ENCODE results near the gene DYSF.

Gene DYSF

DNA sequence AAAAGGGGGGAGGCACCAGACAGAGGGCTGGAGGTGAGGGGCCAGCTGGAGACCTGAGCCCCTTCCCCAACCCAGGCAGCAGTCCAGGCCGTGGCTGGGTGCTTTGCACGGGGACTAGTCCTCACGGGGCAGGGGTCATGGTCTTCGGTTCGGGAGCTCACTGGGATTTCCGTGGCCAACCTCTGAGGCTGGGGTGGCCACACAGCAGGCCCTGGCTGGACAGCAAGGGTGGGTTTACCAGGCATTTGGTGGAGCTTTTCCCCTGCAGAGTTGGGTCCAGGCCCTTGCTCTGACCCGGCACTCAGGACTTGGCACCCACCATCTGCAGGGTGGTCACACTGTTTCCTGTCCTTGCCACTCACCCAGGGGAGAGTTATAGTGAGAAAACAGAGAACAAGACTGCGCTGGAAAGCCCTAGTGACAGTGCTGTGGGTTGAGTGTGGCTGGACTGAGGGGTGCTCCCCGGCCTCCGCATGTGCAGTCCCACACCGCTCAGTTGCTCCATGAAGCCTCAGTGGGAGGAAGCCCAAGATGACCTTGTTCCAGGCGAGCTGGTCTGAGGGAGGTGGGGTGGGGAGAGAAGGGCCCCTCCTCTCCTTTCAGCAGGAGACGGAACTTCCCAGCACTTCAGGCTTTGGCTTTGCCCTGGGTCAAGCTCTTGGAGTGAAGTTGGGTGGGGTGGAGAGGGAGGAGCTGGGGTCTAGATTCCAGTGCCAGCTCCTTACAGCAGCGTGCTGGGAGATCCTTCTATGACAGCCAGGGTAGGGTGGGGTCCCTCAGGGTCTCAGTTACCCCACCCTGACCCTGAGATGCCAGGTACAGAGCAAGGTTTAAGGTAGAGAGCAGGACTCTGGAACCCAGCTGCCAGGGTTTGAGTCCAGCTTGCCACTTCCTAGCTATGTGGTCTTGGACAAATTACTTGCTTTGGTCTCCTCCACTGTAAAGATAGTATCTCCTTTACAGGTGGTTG is 219.8 kb downstream of the DYSF start:
- DNase-seq (ENCODE audit: low spot score): no peak

DNA sequence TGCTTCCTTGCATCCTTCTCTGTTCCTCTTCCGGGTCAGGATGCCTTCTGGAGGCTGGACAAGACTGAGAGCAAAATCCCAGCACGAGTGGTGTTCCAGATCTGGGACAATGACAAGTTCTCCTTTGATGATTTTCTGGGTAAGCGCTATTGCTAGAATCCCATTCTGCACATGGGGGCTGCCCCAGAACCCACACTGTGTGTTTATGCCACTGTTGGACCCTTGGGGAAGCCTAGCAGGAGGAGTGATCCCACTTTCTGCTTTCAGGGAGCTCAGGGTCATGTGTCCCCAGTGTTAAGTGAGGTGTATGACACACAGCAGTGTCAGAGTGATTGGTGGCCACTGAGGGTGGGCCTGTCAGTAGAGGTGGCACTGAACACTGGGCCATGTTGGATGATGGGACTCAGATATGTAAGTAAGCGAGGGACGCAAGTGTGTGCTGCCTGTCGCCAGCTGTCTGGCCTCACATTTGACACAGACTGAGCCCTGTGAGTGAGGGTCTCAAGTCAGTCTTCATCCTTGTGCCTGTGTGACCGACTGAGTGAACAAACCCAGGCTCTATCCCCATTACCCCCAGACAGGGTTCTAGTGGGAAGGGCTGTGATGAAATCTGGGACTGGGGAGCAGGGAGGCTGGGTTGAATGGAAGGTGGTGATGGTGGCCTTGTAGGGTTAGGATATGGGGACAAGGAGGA is 220.9 kb downstream of the DYSF start:
- no peak for DNase-seq (ENCODE audit: low spot score)

DNA sequence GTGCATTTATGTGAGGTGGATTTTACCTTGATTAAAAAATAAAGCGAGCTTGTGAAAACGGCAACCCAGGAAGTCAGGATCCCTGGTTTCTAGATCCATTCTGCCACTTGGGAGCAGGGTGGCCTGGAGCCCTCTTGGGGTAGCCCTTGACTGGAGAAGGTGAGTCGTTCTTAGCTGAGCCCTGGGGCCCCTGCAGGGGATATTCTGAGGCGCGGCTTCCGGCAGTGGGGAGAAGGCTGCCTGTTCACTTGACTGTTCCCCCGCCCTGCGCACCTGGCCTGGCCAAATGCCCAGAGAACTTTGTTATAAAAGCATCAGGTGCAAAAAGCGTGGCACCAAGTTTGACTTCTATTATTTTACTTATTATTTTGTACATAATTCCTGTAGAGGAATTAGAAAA is 221.9 kb downstream of the DYSF start:
- DNase-seq (ENCODE audit: low spot score): no peak

DNA sequence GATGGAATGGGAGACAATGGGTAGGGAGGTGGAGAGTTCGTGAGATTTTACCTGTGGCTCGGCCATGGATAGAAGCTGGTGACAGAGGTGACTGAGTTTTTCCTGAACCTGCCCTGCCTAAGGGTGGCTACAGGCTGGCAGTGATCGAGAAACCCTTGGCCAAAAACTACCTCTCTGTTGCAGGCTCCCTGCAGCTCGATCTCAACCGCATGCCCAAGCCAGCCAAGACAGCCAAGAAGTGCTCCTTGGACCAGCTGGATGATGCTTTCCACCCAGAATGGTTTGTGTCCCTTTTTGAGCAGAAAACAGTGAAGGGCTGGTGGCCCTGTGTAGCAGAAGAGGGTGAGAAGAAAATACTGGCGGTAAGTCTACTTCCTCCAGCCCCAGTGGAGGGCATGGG is 225.5 kb downstream of the DYSF start:
- DNase-seq (ENCODE audit: low spot score): no peak

DNA sequence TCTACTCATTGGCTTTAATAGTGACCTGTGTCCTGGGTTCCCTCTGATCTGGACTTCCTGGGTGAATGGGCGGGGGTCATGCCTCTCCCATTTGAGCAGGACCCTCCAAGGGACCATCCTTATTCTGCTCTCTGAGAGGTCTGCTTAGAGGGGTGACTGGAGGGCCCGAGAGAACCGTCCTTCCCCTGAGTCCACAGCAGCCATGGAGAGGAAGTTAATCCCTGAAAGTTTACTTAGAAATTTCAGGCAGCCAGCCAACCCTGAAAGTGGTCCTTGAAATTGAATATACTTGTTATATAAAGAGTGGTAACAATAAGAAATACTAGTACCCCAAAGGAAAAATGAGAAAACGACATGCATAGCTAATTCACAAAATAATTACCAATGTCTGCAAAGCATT is 226.1 kb downstream of the DYSF start:
- no peak for DNase-seq (ENCODE audit: low spot score)

DNA sequence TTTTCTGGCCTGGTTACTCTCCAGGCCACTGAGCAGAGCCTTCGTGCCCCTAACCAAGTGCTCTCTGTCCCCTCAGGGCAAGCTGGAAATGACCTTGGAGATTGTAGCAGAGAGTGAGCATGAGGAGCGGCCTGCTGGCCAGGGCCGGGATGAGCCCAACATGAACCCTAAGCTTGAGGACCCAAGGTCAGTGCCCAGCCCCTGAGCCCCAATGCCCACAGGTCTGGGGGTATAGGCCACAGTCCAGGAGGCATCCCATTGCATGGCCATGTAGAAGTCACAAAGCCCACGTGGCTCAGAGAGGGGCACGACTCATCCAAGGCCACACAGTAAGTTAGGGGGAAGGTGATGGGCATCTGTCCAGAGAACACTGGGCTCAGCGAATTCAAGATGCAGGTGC is 227.6 kb downstream of the DYSF start:
- no peak for DNase-seq (ENCODE audit: low spot score)

DNA sequence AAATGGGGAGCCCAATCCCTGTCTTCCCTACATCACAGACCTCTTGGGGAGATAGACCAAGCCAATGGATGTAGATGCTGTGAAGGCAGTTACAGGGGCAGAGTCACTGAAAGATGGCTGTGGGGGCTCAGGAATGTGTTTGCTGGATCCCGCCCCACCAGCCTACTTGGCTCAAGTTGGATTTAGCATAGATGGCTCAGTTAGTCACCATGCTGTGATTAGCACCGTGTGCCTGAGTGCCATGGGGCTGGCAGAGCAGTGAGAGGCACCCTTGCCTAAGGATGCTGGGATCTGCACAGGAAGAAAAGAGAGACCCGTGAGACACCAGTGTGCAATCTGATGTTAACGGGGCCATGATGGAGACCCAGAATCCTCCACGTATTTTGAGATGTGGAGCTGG is 228.3 kb downstream of the DYSF start:
- no peak for DNase-seq (ENCODE audit: low spot score)

DNA sequence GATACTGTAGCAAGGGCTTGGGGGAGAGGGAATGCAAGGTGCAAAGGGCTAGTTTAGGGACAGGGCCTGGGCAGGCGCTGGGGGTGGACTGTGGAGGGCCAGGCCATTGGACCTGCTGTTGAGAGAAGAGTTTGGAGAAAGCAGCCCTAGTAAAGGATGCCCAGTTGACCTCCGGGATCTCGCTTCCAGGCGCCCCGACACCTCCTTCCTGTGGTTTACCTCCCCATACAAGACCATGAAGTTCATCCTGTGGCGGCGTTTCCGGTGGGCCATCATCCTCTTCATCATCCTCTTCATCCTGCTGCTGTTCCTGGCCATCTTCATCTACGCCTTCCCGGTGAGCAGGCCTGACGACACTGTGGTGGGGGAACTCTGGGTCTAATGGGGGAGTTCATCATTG is 229.0 kb downstream of the DYSF start:
- no peak for DNase-seq (ENCODE audit: low spot score)

DNA sequence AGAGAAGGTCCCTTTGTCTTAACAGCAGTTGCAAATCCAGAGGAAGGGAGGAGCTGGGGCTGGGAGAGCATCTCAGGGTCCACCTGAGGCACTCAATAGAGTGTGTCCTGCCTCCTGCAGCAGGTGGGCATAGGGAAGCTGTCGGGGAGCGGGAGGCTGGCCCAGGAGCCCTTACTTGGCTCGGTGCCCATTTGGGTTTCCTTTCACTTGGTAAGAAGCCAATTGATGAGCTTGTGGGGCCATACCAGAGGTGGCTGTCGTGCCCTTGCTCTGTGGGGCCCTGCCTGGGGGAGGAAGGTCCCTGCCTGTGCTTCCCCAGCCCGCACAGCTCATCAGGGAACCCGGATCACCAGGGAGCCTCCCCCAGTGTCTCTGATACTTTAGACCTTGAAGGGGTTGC is 229.7 kb downstream of the DYSF start:
- no peak for DNase-seq (ENCODE audit: low spot score)

DNA sequence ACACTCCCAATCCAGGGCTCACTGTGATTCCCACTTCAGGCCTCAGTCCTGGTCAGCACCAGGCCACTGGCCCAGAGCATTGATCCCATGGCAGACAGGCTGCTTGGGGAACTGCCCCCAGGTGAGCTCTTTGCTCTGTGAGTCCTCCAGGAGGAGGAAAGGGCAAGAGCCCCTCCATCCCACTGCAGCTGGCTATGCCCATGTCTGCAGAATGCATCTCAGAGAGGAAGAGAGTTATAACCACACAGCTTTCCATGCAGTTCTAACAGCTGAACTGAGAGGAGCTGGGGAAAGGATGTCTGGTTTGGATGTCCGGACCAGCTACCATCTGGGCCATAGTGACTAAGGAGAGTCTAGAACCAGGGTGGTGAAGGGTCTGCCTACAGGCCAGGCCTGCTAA is 230.3 kb downstream of the DYSF start:
- no peak for DNase-seq (ENCODE audit: low spot score)

DNA sequence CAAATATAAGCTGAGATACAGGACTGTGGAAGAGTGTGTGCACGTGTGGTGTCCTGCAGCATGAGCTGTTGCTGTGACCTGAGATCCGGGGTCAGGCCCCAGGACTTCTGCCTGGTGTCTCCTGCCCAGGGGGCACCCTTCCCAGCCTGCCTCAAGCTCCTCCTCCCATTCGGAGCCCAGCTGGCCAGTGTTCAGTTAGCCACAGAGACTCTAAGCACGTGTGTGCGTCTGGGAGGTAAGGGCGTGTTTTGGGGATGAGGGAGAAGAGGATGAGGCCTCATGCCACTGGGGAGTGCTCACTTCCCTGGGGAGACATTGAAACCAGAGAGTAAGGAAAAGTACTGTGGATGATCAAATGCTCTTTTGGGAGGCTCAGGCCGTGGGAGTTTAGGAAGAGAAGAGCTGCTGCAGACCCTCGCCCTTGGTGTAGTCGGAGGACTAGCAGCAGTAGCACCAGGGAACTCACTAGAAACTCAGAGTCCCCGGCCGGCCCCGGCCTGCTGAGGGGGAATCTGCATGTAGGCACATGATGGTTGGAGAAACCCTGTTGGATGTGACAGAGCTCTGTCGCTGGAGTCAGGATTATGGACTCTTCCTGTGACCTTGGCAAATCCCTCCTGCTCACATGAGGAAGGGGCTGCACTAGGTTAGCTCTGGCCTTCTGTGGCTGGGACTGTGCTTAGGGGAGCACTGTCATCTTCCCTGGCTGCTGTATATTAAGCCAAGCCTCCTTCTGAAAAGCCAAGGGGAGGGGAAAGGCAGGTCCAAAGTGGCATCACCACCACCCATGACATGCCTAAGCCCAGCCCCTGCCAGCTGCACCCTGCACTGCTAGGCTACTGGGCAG is 231.1 kb downstream of the DYSF start:
- DNase-seq (ENCODE audit: low spot score): no peak

DNA sequence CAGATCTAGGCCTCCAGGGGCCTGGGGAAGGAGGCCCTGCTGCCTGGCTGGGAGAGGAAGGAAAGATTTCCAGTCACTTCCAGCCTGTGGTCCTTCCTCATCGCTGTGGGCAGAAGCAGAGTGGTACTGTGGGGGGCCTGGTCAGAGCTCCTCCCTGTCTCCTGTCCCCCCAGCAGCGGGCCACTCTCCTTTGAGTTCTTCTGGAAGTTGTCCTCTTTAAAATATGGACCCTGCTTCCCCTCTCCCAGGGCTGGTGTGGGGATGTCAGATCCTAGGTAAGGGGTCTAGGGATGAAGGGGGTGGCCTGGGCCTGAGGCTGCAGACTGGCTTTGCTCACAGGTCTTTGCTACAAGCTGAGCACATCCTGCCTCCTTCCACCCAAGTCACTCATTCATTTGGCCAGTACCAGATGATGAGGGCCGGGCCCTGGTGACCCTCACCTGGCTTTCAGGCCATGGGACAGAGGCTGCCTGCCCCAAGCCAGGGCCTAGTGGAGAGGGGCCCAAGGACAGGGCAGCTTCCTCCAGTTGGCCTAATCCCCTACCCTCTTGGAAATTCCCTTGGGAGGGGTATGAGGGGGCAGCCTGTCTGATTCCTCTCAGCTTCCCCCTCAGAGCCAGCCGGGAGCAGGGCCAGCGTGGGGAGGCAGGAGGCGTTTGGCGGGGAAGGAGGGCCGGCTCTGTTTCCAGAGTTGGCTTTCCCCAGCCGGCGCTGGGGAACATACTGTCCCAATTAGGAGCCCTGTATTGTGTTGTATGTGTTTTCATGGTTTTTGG is 231.9 kb downstream of the DYSF start:
- DNase-seq (ENCODE audit: low spot score): no peak

DNA sequence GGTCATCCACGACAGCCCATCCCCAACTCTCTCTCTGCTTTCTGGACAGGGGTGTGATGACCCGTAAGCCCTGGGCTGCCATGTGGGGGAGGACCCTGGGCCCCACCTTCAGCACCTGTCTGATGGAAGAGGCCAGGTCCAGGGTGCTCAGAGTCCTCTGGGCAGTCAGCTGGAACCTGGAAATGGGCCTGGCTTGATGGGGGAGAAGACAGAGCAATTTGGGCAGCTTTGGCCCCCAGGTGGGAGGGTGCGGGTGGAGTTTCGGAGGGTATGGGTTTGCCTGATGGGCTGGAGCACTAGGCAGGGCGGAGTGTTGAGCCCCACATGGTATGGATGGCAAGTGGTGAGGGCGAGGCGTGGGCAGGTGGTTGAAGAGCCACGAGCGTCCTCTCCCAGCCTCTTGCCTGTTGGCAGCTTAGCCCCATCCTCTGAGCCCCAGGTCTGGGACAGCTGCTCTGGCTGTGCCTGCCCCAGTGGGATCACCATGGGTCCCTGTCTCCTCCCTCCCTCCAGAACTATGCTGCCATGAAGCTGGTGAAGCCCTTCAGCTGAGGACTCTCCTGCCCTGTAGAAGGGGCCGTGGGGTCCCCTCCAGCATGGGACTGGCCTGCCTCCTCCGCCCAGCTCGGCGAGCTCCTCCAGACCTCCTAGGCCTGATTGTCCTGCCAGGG is 232.7 kb downstream of the DYSF start:
- no peak for DNase-seq (ENCODE audit: low spot score)

DNA sequence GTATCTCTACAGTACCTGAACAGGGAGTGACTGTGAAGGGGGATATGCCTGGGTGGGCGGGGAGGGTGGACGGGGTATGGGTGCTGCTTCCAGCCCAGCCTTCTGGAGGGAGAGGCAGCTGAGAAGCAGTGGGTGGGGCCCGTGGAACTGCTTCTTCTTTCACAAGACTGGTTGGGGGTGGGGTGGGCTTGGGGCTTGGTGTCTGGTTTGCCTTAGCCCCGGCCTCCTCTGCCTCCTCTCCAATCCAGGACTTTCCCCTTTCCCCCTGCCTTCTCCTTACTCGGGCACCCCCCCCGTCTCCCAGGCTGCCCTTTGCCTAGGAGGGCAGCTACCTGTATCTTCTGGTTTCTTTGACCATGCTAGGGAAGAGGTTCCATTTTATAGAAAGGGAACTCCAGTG is 233.4 kb downstream of the DYSF start:
- DNase-seq (ENCODE audit: low spot score): no peak

DNA sequence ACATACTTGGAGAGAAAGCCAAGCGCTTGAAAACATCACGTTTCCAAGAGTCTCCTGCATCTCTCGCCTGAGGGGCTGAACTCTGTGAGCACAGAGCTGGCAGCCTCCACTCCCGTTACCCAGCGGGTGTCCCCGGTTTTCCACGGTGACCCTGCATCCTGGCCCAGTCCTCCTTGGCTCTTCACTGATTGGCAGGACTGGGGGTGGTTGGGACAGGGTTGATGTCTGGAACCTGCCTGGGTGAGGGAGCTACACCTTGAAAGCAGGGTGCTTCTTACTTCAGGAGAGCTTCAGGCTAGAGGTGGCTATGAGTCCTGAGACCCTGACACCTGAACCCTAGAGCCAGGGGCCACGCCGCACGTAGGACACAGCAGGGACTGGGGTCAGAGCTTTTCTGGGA is 234.1 kb downstream of the DYSF start:
- no peak for DNase-seq (ENCODE audit: low spot score)

DNA sequence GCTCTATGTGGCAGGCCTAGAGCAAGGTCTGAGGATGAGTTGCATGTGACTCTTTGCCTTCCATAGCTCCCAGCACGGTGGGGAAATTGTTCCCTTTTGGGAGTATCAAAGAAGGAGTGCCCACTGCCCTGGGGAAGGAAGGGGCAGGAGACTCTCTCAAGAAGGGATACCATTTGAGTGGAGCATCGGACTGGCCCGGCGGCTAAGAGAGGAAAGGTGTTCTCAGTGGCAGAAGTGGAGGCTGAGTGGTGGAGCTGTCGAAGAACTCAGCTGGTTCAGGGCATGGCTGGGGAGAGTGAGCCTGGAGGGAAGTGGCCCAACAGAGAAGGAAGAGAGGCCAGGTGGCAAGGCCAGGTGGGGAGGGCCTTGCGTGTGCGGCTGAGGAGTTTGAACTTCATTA is 235.2 kb downstream of the DYSF start:
- DNase-seq (ENCODE audit: low spot score): no peak

DNA sequence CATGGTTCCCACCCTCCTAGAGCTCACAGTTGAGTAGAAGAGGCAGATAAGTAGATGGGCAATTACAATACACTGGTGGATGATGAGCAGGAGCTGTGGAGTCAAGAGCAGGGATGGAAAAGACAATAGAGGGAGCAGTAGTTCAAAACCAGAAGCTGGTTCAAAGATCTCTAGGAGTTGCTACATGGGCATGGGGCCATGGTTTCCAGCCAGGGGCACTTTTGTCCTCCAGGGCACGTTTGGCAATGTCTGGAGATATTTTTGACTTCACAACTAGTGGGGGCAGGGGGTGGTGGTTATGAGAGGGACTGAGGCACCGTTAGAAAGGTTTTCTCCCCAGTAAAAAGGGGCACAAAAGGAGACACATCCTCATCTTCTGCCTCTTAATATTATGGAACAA is 236.0 kb downstream of the DYSF start:
- no peak for DNase-seq (ENCODE audit: low spot score)

DNA sequence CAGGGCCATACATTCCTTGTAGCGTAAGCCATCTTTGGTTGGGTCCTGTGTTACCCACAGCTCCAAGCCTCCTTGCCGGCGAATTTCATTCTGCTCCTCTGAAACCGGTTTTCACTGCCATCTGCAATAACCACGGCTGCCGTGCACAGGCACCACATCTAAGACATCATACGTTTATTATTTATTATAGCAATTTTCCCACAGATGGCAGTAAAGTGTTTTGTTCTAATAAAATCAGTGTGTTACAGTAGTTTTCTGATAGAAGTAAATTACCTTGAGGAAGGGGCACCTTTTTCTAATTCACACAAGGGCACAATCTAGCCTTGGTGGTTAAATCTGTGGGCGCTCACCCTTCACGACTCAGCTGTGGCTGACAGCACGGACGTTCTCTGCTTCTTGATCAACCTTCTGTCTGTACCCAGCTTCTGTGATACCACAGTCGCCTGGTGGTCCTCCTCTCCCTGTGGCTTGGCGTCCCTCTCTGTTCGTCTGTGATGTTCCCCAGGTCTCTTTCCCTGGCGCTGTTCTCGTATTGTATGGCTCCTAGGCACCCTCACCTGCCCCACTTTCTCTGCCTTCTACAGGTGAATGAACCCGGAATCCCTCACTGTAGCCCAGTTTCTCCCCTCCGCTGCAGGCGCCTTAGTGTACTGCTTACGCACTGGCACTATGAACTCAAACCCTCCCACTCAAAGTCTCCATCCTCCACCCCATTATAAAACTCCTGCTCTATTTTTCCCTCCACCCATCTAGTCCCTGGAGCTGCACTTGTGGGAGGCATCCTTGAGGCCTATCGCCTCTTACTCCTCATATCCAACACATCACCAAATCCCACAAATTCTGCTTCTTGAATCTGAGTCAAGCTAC is 236.8 kb downstream of the DYSF start:
- no peak for DNase-seq (ENCODE audit: low spot score)

DNA sequence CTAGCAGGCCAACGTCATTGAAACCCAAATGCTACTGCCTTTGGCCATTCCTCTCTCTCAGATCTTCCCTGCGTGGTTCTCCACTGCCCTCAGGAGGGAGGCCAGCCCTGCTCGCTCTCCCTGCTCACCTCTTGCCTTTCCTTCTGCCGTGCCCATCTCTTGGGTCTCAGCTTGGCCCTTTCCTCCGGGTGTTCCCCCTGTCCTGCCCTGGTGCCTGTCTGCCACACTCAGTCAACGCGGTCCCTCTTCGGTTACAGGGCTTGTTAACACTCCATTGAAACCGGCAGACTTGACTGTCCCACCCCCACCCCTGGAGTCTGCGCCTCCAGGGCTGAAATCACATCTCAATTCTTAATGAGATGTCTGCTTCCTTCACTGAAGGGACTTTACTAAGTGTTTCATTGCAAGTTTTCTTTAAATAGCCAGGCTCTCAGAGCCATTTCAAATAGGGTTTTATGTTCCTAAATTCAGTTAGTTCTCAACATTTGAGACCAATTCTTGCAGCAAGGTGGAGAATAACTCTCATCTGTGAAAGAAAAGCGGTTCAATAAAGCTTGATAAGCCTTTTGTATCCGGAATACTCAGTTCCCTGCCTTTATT is 237.6 kb downstream of the DYSF start:
- DNase-seq (ENCODE audit: low spot score): no peak
